Ascending aorta (tissue), 2 donors: ENCODE data around the gene DNAAF3. TPM values are rescaled to one million over a fixed set of nuclear protein-coding genes. Genes with fewer than 3 reads are reported as not detected.
A peak's percentile ranks its signal among the peaks of the same experiment; 100 is the strongest.

ENCODE experiments used
- DNase-seq, 2 donors: peaks; one replicate each; pipeline ENCODE4 v3.0.0-alpha.2; 2019; ENCODE audit warnings: low spot score in 2 of 2
- H3K27ac ChIP-seq, 2 donors: fragments of 200-600 bp; sonication (generic); one replicate each; pipeline ENCODE4 v1.5.1; 2016 to 2017; ENCODE audit warnings: mild to moderate bottlenecking in 1 of 2
- H3K27me3 ChIP-seq: fragments of 200-600 bp; sonication (generic); one replicate; pipeline ENCODE4 v1.5.1; 2017
- H3K36me3 ChIP-seq, 2 donors: fragments of 200-600 bp; sonication (generic); one replicate each; pipeline ENCODE4 v1.5.1; 2016
- H3K4me1 ChIP-seq, 2 donors: fragments of 200-600 bp; sonication (generic); one replicate each; pipeline ENCODE4 v1.5.1; 2016 to 2017; ENCODE audit warnings: mild to moderate bottlenecking in 1 of 2
- H3K4me3 ChIP-seq, 2 donors: fragments of 200-600 bp; sonication (generic); one replicate each; pipeline ENCODE4 v1.5.1; 2016 to 2017; ENCODE audit warnings: mild to moderate bottlenecking in 1 of 2
- H3K9me3 ChIP-seq, 2 donors: fragments of 200-600 bp; sonication (generic); one replicate each; pipeline ENCODE4 v1.5.1; 2016
- intact Hi-C: fragments of 100-400 bp; cut with DNase I; formaldehyde crosslinking; loops from one replicate; pipeline ENCODE4 v1.15.1; 2023
- total RNA-seq: library from RNA; depleted of rRNA; stranded (reverse); fragments of >200 nt; gene quantifications from one replicate; pipeline ENCODE4 v1.1.0, GENCODE V29; 2016
- TF ChIP-seq, protein P1 (sequence below), 3 experiments: fragments of 200-600 bp in 2 of 3; fragments of 450-650 bp in 1 of 3; sonication (generic) in 2 of 3; IDR thresholded peaks; one replicate each; pipeline ENCODE4 v1.5.1; 2016 to 2019; ENCODE audit warnings: antibody characterized with exemption in 3 of 3, mild to moderate bottlenecking in 1 of 3, moderate library complexity in 1 of 3

Gene DNAAF3
- not detected for total RNA-seq

DNA sequence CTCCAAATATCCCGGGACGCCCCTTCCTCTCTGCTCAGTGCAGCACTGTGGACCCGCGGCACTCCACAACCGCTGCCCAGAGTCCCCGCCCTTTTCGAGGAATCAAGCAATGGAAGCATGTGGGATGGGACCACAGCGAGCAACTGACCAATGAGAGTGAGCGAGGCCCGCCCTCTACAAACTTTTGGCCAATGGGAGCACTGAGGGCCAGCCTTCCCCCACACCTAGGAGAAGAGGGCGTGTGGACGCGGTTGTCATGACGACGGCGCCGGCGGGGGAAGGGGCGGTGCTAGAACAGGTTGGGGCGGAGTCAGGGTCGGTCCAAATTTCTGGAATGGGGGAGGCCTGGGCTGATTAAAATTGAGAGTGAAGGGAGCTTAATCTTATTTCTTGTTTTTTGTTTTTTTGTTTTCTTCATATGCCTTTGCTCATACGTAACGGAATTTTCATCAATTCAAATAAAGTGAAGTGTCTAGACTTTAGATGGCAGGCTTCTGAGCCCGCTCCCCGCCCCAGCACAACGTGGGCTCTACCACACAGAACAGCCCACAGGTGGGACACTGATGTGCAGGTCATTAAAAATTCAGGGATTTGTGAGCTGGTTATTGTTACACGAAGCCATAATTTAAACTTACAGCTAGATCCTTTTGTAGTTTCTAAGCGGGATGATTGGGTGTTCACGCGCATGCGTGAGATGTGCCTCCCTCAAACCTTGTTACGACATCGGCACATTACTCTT lies at the start of gene DNAAF3:
Gene DNAAF3 (minus strand): TSS at position 84 of the 739 bp plus-strand sequence. CDS start 200 bp downstream, outside the sequence.
- peaks cover 32% of the 10 kb centered on the region for H3K27me3 ChIP-seq
- H3K9me3 ChIP-seq: no peaks in the 10 kb centered on the region
- peak; percentile 53 to 90 for DNase-seq
- no peaks in the 10 kb centered on the region for H3K4me1 ChIP-seq
- TF ChIP-seq, protein P1, sequence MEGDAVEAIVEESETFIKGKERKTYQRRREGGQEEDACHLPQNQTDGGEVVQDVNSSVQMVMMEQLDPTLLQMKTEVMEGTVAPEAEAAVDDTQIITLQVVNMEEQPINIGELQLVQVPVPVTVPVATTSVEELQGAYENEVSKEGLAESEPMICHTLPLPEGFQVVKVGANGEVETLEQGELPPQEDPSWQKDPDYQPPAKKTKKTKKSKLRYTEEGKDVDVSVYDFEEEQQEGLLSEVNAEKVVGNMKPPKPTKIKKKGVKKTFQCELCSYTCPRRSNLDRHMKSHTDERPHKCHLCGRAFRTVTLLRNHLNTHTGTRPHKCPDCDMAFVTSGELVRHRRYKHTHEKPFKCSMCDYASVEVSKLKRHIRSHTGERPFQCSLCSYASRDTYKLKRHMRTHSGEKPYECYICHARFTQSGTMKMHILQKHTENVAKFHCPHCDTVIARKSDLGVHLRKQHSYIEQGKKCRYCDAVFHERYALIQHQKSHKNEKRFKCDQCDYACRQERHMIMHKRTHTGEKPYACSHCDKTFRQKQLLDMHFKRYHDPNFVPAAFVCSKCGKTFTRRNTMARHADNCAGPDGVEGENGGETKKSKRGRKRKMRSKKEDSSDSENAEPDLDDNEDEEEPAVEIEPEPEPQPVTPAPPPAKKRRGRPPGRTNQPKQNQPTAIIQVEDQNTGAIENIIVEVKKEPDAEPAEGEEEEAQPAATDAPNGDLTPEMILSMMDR (IDR thresholded peaks at IDR 0.05): no peak
- H3K4me3 ChIP-seq: peak within 1 kb of the TSS; percentile 34 to 47
- H3K27ac ChIP-seq: no peak within 1 kb of the TSS
- intact Hi-C loops: no loop called here
- H3K36me3 ChIP-seq: no peaks in the 10 kb centered on the region

DNA sequence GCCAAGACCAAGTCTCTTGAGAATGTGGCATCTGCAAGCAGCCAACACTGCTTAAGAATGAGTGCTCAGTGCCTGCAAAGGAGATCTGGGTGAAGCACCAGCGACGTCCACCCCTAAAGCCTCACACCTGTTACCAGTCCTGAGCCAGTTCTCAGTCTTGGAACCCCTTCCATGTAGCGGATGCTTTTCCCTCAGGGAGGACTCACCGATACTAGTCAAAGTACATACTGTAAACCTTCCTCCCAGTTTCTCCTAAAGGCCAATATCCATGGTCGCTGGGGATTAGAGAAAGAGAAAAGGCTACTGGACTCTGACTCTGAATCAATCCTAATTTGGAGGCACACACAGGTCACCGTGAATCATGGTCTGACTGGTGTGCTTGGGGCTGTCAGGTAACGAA lies 47.1 kb upstream of the DNAAF3 start:
- no peak for DNase-seq
- TF ChIP-seq, protein P1 (IDR thresholded peaks at IDR 0.05): no peak
- H3K4me1 ChIP-seq: no peaks in the 10 kb centered on the region
- intact Hi-C loops: no loop called here
- peaks cover 0 to 11% of the 10 kb centered on the region in 2 donors for H3K9me3 ChIP-seq
- H3K27me3 ChIP-seq: no peaks in the 10 kb centered on the region
- no peak overlapping the region for H3K27ac ChIP-seq
- no peak overlapping the region for H3K4me3 ChIP-seq
- no peaks in the 10 kb centered on the region for H3K36me3 ChIP-seq

- Histone ChIP-seq H3K4me3 (no peak overlapping the region), H3K27ac (no peak overlapping the region), H3K36me3 (no peaks in the 10 kb centered on the region), H3K4me1 (no peaks in the 10 kb centered on the region), H3K9me3 (peaks cover 0 to 11% of the 10 kb centered on the region in 2 donors), H3K27me3 (no peaks in the 10 kb centered on the region)
- TF ChIP-seq, protein P1 (IDR thresholded peaks at IDR 0.05): no peak
- no peak for DNase-seq
- intact Hi-C loops: no loop called here
These were observed 46.0 kb upstream of the DNAAF3 start for GRCh38 chr19:55212447-55212846.

DNA sequence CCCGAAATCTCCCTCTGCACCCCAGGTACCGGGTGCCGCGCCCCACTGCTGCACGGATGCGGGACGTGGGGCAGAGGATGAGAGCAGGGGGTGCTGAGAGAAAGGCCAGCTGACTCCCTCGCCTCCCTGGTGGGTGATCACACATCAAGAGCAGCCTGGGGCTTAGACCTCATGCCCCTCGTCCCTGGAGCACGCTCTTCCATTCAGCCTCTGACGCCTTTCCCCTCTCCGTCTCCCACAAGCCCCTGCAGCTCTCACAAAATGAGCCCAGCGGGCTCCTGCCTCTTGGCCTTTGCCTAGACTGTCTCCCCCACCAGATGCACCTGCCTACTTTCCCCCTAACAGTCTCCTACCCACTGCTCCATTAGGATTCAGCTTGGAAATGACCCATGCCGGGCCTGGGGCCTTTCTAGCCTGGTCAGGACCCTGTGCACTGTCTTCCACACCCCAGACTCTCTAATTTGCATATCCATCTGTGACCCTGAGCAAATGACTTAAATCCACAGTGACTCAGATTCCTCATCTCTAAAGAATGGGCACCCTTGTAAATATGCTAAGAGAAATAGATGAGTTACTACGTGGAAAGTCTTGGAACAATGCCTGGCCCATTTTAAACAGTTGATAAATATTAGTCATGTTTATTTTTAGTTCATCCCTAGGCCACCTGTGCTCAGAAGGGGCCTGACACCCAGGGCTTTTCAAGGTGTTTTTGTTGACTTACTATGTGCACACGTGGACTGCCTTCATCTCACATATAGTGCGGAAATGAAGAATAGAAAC lies 43.5 kb upstream of the DNAAF3 start:
- H3K4me1 ChIP-seq: peaks cover 0 to 2% of the 10 kb centered on the region in 2 donors
- no peak for DNase-seq
- intact Hi-C loops: no loop called here
- TF ChIP-seq, protein P1 (IDR thresholded peaks at IDR 0.05): no peak
- H3K4me3 ChIP-seq: no peak overlapping the region
- peaks cover 0 to 11% of the 10 kb centered on the region in 2 donors for H3K9me3 ChIP-seq
- H3K36me3 ChIP-seq: no peaks in the 10 kb centered on the region
- H3K27me3 ChIP-seq: no peaks in the 10 kb centered on the region
- H3K27ac ChIP-seq: no peak overlapping the region

DNA sequence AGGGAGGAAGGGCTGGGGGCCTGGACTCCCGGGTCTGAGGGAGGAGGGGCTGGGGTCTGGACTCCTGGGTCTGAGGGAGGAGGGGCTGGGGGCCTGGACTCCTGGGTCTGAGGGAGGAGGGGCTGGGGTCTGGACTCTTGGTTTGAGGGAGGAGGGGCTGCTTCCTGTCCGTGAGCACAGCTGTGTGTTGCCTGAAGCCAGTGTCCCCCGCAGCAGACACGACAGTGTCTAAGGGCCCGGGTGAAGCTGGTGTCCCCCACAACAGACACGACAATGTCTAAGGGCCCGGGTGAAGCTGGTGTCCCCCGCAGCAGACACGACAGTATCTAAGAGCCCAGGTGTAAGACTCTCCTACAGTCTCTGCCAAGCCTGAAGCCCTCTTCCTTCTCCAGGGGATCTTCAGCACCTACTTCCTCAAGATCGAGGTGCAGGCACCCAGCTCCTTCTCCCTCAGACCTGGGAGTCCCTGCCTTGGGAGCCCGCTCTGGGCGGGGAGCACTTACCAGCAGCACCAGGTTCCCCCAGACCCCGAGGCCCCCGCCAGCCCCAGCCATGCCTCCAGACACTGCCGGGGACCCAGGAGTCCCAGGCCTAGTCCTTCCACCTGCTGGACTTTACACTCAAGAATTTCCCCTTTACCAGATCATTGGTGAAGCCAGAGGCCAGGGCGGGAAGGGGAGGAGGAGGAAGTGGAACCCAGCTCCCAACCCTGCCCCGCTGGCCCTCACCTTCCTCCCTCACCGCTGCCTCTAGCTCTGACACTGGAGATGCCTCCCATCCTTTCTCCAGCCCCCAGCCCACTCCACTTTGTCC lies 42.7 kb upstream of the DNAAF3 start, which contains the start of gene PTPRH:
Gene PTPRH (minus strand): TSS at position 622 of the 813 bp plus-strand sequence. CDS start 68 bp downstream, at position 554.
- H3K27ac ChIP-seq: no peak within 1 kb of the TSS
- intact Hi-C loops: no loop called here
- no peak within 1 kb of the TSS for H3K4me3 ChIP-seq
- TF ChIP-seq, protein P1 (IDR thresholded peaks at IDR 0.05): no peak
- H3K27me3 ChIP-seq: no peaks in the 10 kb centered on the region
- no peak for DNase-seq
- peaks cover 0 to 11% of the 10 kb centered on the region in 2 donors for H3K9me3 ChIP-seq
- H3K4me1 ChIP-seq: peaks cover 0 to 2% of the 10 kb centered on the region in 2 donors
- H3K36me3 ChIP-seq: no peaks in the 10 kb centered on the region
